ENCODE measurements around the gene AKT2. TPM values are rescaled to one million over a fixed set of nuclear protein-coding genes. Genes with fewer than 3 reads are reported as not detected.

Gene AKT2
- total RNA-seq, 1 donor from 2014 or later = 200 TPM

DNA sequence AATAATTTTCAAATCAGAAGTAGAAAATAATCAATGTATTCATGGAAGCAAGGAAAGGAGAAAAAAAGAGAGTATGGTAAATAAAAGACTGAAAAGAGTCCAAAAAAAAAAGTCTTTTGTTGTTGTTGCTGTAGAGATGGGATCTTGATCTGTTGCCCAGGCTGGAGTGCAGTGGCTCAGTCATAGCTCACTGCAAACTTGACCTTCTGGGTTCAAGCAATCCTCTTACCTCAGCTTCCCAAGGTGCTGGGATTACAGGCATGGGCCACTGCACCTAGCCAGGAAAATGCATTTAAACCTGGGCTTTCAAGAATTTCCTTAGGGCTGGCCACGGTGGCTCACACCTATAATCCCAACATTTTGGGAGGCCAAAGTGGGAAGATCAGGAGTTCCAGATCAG is 100.9 kb downstream of the AKT2 start:
- H3K36me3 Mint-ChIP-seq = no peaks in the 10 kb centered on the region
- TF ChIP-seq, protein P1, sequence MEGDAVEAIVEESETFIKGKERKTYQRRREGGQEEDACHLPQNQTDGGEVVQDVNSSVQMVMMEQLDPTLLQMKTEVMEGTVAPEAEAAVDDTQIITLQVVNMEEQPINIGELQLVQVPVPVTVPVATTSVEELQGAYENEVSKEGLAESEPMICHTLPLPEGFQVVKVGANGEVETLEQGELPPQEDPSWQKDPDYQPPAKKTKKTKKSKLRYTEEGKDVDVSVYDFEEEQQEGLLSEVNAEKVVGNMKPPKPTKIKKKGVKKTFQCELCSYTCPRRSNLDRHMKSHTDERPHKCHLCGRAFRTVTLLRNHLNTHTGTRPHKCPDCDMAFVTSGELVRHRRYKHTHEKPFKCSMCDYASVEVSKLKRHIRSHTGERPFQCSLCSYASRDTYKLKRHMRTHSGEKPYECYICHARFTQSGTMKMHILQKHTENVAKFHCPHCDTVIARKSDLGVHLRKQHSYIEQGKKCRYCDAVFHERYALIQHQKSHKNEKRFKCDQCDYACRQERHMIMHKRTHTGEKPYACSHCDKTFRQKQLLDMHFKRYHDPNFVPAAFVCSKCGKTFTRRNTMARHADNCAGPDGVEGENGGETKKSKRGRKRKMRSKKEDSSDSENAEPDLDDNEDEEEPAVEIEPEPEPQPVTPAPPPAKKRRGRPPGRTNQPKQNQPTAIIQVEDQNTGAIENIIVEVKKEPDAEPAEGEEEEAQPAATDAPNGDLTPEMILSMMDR (IDR thresholded peaks at IDR 0.05; ENCODE audit: unreplicated experiment) = no peak
- H3K27me3 Mint-ChIP-seq (ENCODE audit: low read depth) = peaks cover 36% of the 10 kb centered on the region

More for the DNA sequence above, 100.9 kb downstream of the AKT2 start:
- Mint-ChIP-seq H3K27ac (no peak overlapping the region), H3K4me1 (no peaks in the 10 kb centered on the region), H3K4me3 (no peak overlapping the region), H3K9me3 (no peaks in the 10 kb centered on the region)
- DNase-seq (ENCODE audit: low spot score in 2 of 2, unreplicated experiment in 2 of 2) = no peak

Small RNA genes within 50 kb of the gene (microRNA-seq; reads per million reads assigned to microRNA genes)
- 27.0 reads per million, percentile 49 among the genes with 10 or more reads in this experiment for gene MIR641

Other genes with a start within 250 kb of the AKT2 start
- 34.7 to 42.3 TPM (median 35.1 TPM) in 3 replicates for gene ZNF780B, start 229.1 kb downstream of the AKT2 start, total RNA-seq
- gene ZNF780A, start 194.4 kb downstream of the AKT2 start, total RNA-seq = 14.6 to 17.3 TPM (median 17.0 TPM) in 3 replicates
- gene MAP3K10, start 93.9 kb downstream of the AKT2 start, total RNA-seq = 30.7 to 32.7 TPM (median 31.4 TPM) in 3 replicates
- gene TTC9B, start 67.0 kb downstream of the AKT2 start, total RNA-seq = not detected in 3 replicates
- 0.98 to 1.8 TPM (median 1.0 TPM) in 3 replicates for gene CCNP, start 58.7 kb downstream of the AKT2 start, total RNA-seq
- 15.3 to 17.8 TPM (median 16.3 TPM) in 3 replicates for gene C19orf47, start 63.1 kb upstream of the AKT2 start, total RNA-seq
- gene PLD3, start 63.4 kb upstream of the AKT2 start, total RNA-seq = 369 to 379 TPM (median 376 TPM) in 3 replicates
- 0.20 to 0.32 TPM (median 0.31 TPM) in 3 replicates for gene HIPK4, start 104.8 kb upstream of the AKT2 start, total RNA-seq
- 4.7 to 5.2 TPM (median 5.2 TPM) in 3 replicates for gene PRX, start 128.0 kb upstream of the AKT2 start, total RNA-seq
- gene SERTAD1, start 140.6 kb upstream of the AKT2 start, total RNA-seq = 10.7 to 11.0 TPM (median 10.8 TPM) in 3 replicates
- gene SERTAD3, start 159.0 kb upstream of the AKT2 start, total RNA-seq = 70.0 to 75.5 TPM (median 70.5 TPM) in 3 replicates
- gene BLVRB, start 180.4 kb upstream of the AKT2 start, total RNA-seq = 38.5 to 42.7 TPM (median 42.2 TPM) in 3 replicates
- gene SPTBN4, start 181.7 kb upstream of the AKT2 start, total RNA-seq = 1.5 to 3.4 TPM (median 1.7 TPM) in 3 replicates